PFSK-1 (cell line): Measurements from ENCODE around the gene DTX1.

Experiments
- POLR2AphosphoS5 ChIP-seq: IDR thresholded peaks from 2 replicates; pipeline ENCODE4 v1.6.1; 2012; ENCODE audit warnings: low read depth, mild to moderate bottlenecking, control low read depth, low read length, moderate library complexity
- TAF1 ChIP-seq: IDR thresholded peaks from 2 replicates; pipeline ENCODE4 v1.6.1; 2012; ENCODE audit warnings: low read length, control low read depth, borderline replicate concordance; ENCODE audit not compliant: insufficient read depth

DNA sequence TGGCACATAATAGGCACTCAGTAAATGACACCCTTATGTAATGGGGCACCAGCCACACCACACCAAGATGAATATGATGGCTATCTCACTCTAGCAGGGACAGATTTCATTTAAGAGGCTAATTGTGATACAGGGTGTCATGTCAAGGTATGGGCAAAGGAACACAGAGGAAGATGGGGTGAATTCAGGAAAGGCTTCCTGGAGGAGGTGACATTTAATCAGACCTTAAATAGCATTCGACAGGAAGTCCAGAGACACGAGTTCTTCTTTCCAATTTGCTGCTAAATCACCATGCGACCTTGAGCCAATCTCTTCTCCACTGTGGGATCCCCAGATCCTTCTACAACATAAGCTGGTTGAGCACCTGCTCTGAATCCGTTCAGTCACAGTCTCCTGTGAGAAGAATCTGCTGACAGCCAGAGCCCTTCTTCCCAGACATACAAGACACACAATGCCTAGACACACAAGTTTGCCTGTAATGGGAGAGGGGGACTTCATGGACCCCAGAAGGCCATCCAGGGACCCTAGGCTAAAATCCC lies 1.5 kb upstream of the DTX1 start:
- no peak for TF ChIP-seq POLR2AphosphoS5
- no peak for TF ChIP-seq TAF1
